Measurements from ENCODE around the gene SDF2L1.

DNA sequence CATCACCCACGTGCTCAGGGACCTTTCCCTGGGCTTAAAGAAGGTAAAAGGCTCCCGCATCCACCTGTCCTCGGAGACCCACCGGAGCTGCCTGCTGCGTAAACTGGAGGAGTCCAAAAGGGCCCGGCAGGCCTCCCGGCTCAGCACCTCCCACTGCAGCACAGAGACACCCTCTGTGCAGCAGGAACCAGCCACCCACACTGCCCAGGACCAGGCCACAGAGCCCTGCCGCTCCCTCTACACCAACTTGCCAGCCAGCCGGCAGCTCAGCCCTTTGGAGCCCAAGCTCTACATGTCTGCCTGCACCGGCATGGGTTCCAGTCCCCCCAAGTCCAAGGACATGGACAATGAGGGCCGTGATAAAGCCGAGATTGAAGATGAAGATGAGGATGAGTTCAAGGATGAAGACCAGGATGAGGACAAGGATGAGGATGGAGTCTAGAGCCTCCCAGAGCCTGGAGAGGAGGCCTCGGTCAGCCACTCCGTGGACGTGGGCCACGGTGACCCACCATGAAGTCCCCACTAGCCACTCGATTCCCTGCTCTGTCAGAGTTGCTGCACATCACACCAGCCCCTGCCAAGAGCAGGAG, 5.4 kb upstream of the SDF2L1 start:
- TF ChIP-seq, protein P1, sequence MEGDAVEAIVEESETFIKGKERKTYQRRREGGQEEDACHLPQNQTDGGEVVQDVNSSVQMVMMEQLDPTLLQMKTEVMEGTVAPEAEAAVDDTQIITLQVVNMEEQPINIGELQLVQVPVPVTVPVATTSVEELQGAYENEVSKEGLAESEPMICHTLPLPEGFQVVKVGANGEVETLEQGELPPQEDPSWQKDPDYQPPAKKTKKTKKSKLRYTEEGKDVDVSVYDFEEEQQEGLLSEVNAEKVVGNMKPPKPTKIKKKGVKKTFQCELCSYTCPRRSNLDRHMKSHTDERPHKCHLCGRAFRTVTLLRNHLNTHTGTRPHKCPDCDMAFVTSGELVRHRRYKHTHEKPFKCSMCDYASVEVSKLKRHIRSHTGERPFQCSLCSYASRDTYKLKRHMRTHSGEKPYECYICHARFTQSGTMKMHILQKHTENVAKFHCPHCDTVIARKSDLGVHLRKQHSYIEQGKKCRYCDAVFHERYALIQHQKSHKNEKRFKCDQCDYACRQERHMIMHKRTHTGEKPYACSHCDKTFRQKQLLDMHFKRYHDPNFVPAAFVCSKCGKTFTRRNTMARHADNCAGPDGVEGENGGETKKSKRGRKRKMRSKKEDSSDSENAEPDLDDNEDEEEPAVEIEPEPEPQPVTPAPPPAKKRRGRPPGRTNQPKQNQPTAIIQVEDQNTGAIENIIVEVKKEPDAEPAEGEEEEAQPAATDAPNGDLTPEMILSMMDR (IDR thresholded peaks at IDR 0.05): no peak
- TF ChIP-seq EZH2phosphoT487 (IDR thresholded peaks at IDR 0.05): no peak

Data from neural progenitor cell (in vitro differentiated cells).